Peyer's patch (tissue), 4 donors: Measurements from ENCODE around the gene DISC1.

Experiments
- POLR2A ChIP-seq, 2 donors: fragments of 450-650 bp; IDR thresholded peaks; one replicate each; pipeline ENCODE4 v1.5.1; 2017; ENCODE audit warnings: antibody characterized with exemption in 2 of 2, mild to moderate bottlenecking in 2 of 2, moderate library complexity in 2 of 2
- TF ChIP-seq, protein P1 (sequence below), 6 experiments: fragments of 450-650 bp in 4 of 6; fragments of 200-600 bp in 2 of 6; sonication (generic) in 1 of 6; IDR thresholded peaks; one replicate each; pipeline ENCODE4 v1.5.1; 2017 to 2019; ENCODE audit warnings: antibody characterized with exemption in 6 of 6, mild to moderate bottlenecking in 3 of 6, moderate library complexity in 1 of 6

DNA sequence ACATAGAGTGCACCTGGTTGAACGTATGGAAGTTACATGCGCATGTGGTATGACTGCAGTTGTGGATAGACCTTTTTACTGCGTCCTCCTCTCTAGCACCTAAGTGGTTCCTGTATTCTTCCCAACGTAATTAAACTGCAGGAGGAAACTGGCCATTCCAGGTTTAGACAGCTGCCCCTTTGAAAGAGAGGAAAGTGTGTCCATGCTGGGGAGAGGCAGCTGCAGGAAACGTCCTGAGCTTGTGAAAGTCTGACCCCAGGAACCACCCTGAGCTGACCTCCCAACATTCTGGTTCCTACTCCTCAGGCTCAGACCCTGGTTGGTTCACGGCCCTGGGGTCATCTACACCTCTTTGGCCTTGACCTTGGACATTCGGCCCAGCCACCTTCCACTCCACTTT, 309.3 kb downstream of the DISC1 start:
- TF ChIP-seq, protein P1, sequence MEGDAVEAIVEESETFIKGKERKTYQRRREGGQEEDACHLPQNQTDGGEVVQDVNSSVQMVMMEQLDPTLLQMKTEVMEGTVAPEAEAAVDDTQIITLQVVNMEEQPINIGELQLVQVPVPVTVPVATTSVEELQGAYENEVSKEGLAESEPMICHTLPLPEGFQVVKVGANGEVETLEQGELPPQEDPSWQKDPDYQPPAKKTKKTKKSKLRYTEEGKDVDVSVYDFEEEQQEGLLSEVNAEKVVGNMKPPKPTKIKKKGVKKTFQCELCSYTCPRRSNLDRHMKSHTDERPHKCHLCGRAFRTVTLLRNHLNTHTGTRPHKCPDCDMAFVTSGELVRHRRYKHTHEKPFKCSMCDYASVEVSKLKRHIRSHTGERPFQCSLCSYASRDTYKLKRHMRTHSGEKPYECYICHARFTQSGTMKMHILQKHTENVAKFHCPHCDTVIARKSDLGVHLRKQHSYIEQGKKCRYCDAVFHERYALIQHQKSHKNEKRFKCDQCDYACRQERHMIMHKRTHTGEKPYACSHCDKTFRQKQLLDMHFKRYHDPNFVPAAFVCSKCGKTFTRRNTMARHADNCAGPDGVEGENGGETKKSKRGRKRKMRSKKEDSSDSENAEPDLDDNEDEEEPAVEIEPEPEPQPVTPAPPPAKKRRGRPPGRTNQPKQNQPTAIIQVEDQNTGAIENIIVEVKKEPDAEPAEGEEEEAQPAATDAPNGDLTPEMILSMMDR (IDR thresholded peaks at IDR 0.05) = no peak
- no peak for TF ChIP-seq POLR2A (IDR thresholded peaks at IDR 0.05)
